Panc1 (cell line): ENCODE measurements around the gene GFPT1. TPM values are rescaled to one million over a fixed set of nuclear protein-coding genes. Genes with fewer than 3 reads are reported as not detected.
"Not testable (repeated sequence)": the region's sequence is repeated elsewhere in the genome, so short reads cannot be mapped to it uniquely, and the experiment has no call there.

ENCODE experiments used
- ATAC-seq: fragments of 200-7000 bp; cut with Tn5 transposase; 2 replicates; pipeline ENCODE4 v1.9.1; 2020; ENCODE audit warnings: mild to moderate bottlenecking, moderate library complexity
- BruUV-seq: library from RNA; stranded (reverse); fragments of 400-500 nt; replicated peaks from 2 replicates; lab custom pipeline; 2021; lab: Mats Ljungman, UMichigan
- CTCF ChIA-PET: fragments of 300-600 bp; sonication (Branson Sonifier 250); formaldehyde crosslinking; loops from one replicate; lab custom pipeline; 2022; ENCODE audit warnings: antibody characterized with exemption; lab: Charles Lee
- POLR2A ChIA-PET: fragments of 300-600 bp; sonication (Branson Sonifier 250); formaldehyde crosslinking; loops from one replicate; lab custom pipeline; 2022; ENCODE audit warnings: antibody characterized with exemption; lab: Charles Lee
- DNase-seq: peaks from one replicate; pipeline ENCODE4 v3.0.0-alpha.2; 2010; ENCODE audit warnings: low read depth, low spot score
- H3K27ac ChIP-seq: 2 replicates; pipeline ENCODE4 v1.5.1; 2011; ENCODE audit warnings: mild to moderate bottlenecking, low read length, inconsistent platforms
- H3K27me3 ChIP-seq: fragments of 200-500 bp; sonication (Bioruptor generic); 2 replicates; pipeline ENCODE4 v1.6.0; 2014; ENCODE audit warnings: low read length, inconsistent platforms; ENCODE audit not compliant: control insufficient read depth, insufficient read depth
- H3K36me3 ChIP-seq: fragments of 200-500 bp; sonication (Bioruptor generic); 2 replicates; pipeline ENCODE4 v1.5.1; 2014; ENCODE audit warnings: inconsistent platforms, mild to moderate bottlenecking, low read length, moderate library complexity; ENCODE audit not compliant: control insufficient read depth, insufficient read depth
- H3K4me1 ChIP-seq: 2 replicates; pipeline ENCODE4 v1.5.1; 2011; ENCODE audit warnings: inconsistent platforms, mild to moderate bottlenecking, low read length, moderate library complexity; ENCODE audit not compliant: control insufficient read depth, insufficient read depth
- H3K4me3 ChIP-seq, 2 experiments: 2 replicates each; pipeline ENCODE4 v1.5.1; 2011 to 2012; ENCODE audit warnings: low read depth in 2 of 2, low read length in 2 of 2, mild to moderate bottlenecking in 2 of 2, inconsistent platforms in 1 of 2, moderate library complexity in 1 of 2
- H3K9me3 ChIP-seq: fragments of 200-500 bp; sonication (Bioruptor generic); 2 replicates; pipeline ENCODE4 v1.5.1; 2014; ENCODE audit warnings: low read depth, mild to moderate bottlenecking, inconsistent platforms, low read length, moderate library complexity; ENCODE audit not compliant: control insufficient read depth, insufficient read depth
- POLR2AphosphoS5 ChIP-seq: IDR thresholded peaks from 2 replicates; pipeline ENCODE4 v1.6.1; 2012; ENCODE audit warnings: mild to moderate bottlenecking, low read depth, low read length, moderate library complexity
- SIN3A ChIP-seq: IDR thresholded peaks from 2 replicates; pipeline ENCODE4 v1.6.1; 2012; ENCODE audit warnings: low read depth, mild to moderate bottlenecking, low read length, moderate library complexity, borderline replicate concordance; ENCODE audit not compliant: insufficient read depth
- TCF7L2 ChIP-seq: IDR thresholded peaks from 2 replicates; pipeline ENCODE4 v1.6.1; 2011; ENCODE audit warnings: mild to moderate bottlenecking, low read depth, low read length, inconsistent platforms
- in situ Hi-C: cut with HindIII; loops from 2 replicates; pipeline ENCODE4 v1.10.0; 2016; ENCODE audit warnings: low sequenced_read_pairs, low pct_unique_long_range_greater_than_20kb
- intact Hi-C: fragments of 100-400 bp; cut with micrococcal nuclease; formaldehyde crosslinking; loops from one replicate; pipeline ENCODE4 v1.10.0; 2022; ENCODE audit not compliant: unreplicated experiment
- total RNA-seq: library from RNA; stranded (reverse); gene quantifications from one replicate; pipeline ENCODE4 v1.2.1, GENCODE V29; 2021; ENCODE audit not compliant: unreplicated experiment
- TF ChIP-seq, protein P1 (sequence below), 2 experiments: IDR thresholded peaks; 2 replicates each; pipeline ENCODE4 v1.6.1; 2011 to 2012; ENCODE audit warnings: low read depth in 2 of 2, control low read depth in 1 of 2, low read length in 1 of 2, mild to moderate bottlenecking in 1 of 2, moderate library complexity in 1 of 2; ENCODE audit not compliant: insufficient read depth in 1 of 2
- TF ChIP-seq, protein P2 (sequence below): fragments of 450-650 bp; IDR thresholded peaks from 2 replicates; pipeline ENCODE4 v1.5.1; 2017; ENCODE audit warnings: mild to moderate bottlenecking

The GFPT1 gene
- total RNA-seq, 1 experiment from 2014 or later = 53.0 TPM

DNA sequence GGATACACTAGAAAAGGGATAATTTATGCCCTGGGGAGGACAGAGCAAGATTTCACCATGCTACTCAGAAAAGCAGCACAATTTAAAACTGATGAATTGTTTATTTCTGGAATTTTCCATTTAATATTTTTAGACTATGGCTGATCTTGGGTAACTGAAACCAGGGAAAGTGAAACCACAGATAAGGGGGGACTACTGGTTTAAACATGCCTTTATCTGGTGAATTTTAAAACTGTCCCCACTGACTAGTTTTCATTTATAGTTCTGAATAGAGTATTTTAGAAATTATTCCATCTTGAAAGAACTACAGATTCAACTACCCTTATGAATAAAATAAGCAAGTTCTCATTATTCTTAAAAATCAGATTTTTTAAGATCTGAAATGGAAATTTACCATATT lies 35.2 kb upstream of the GFPT1 start:
- in situ Hi-C loops = no loop called here
- CTCF ChIA-PET = no interaction called here
- DNase-seq = no peak
- Histone ChIP-seq H3K4me3 (no peak overlapping the region), H3K9me3 (no peaks in the 10 kb centered on the region), H3K27ac (no peak overlapping the region), H3K4me1 (no peaks in the 10 kb centered on the region), H3K27me3 (no peaks in the 10 kb centered on the region), H3K36me3 (no peaks in the 10 kb centered on the region)
- ATAC-seq = no peak
- POLR2A ChIA-PET = no interaction called here
- no TSS peak for BruUV-seq
- TF ChIP-seq TCF7L2 (no peak), SIN3A (no peak), POLR2AphosphoS5 (no peak)
- TF ChIP-seq, protein P1, sequence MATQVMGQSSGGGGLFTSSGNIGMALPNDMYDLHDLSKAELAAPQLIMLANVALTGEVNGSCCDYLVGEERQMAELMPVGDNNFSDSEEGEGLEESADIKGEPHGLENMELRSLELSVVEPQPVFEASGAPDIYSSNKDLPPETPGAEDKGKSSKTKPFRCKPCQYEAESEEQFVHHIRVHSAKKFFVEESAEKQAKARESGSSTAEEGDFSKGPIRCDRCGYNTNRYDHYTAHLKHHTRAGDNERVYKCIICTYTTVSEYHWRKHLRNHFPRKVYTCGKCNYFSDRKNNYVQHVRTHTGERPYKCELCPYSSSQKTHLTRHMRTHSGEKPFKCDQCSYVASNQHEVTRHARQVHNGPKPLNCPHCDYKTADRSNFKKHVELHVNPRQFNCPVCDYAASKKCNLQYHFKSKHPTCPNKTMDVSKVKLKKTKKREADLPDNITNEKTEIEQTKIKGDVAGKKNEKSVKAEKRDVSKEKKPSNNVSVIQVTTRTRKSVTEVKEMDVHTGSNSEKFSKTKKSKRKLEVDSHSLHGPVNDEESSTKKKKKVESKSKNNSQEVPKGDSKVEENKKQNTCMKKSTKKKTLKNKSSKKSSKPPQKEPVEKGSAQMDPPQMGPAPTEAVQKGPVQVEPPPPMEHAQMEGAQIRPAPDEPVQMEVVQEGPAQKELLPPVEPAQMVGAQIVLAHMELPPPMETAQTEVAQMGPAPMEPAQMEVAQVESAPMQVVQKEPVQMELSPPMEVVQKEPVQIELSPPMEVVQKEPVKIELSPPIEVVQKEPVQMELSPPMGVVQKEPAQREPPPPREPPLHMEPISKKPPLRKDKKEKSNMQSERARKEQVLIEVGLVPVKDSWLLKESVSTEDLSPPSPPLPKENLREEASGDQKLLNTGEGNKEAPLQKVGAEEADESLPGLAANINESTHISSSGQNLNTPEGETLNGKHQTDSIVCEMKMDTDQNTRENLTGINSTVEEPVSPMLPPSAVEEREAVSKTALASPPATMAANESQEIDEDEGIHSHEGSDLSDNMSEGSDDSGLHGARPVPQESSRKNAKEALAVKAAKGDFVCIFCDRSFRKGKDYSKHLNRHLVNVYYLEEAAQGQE (IDR thresholded peaks at IDR 0.05; ENCODE audit: insufficient read depth in 1 of 2, low read depth in 2 of 2, low read length in 1 of 2) = no peak
- TF ChIP-seq, protein P2, sequence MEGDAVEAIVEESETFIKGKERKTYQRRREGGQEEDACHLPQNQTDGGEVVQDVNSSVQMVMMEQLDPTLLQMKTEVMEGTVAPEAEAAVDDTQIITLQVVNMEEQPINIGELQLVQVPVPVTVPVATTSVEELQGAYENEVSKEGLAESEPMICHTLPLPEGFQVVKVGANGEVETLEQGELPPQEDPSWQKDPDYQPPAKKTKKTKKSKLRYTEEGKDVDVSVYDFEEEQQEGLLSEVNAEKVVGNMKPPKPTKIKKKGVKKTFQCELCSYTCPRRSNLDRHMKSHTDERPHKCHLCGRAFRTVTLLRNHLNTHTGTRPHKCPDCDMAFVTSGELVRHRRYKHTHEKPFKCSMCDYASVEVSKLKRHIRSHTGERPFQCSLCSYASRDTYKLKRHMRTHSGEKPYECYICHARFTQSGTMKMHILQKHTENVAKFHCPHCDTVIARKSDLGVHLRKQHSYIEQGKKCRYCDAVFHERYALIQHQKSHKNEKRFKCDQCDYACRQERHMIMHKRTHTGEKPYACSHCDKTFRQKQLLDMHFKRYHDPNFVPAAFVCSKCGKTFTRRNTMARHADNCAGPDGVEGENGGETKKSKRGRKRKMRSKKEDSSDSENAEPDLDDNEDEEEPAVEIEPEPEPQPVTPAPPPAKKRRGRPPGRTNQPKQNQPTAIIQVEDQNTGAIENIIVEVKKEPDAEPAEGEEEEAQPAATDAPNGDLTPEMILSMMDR = no peak
- intact Hi-C loops = no loop called here

DNA sequence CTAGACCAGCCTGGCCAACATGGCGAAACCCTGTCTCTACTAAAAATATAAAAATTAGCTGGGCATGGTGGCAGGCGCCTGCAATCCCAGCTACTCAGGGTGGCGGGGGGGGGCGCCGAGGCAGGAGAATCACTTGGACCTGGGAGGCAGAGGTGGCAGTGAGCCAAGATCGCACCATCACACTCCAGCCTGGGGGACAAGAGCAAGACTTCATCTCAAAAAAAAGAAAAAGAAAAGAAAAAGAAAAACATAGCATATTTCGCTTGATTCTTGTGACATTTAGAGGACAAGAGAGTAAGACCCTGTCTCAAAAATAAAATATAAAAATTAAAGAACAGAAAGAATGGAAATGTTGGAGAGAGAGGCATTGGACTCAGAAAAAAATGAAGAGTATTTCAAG lies 32.1 kb upstream of the GFPT1 start:
- in situ Hi-C loops, POLR2A ChIA-PET, ATAC-seq, H3K4me1 ChIP-seq, H3K27ac ChIP-seq, H3K4me3 ChIP-seq, H3K36me3 ChIP-seq, DNase-seq, H3K27me3 ChIP-seq, CTCF ChIA-PET, intact Hi-C loops, BruUV-seq, H3K9me3 ChIP-seq: not testable (repeated sequence)

DNA sequence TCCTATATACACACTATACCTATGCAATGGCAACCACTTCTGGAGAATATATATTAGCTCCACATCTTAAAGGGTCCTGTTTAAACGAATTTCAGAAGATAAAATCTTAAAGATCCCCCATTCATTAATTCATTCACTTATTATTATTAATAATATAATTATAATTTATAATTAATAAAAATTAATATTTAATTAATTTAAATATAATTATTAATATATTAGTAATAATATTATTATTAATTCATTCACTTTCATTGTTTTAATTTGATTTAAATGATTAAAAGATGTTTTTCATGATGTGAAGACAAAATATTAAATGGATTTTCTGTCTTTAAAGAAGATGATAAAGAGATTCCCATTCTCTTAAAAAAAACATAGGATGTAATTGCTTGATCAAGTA lies 29.1 kb upstream of the GFPT1 start:
- ATAC-seq (no peak), DNase-seq (no peak)
- no peak overlapping the region for H3K4me3 ChIP-seq
- no peaks in the 10 kb centered on the region for H3K27me3 ChIP-seq
- POLR2A ChIA-PET = no interaction called here
- no peak overlapping the region for H3K27ac ChIP-seq
- no peaks in the 10 kb centered on the region for H3K9me3 ChIP-seq
- H3K4me1 ChIP-seq = no peaks in the 10 kb centered on the region
- intact Hi-C loops (no loop called here), in situ Hi-C loops (no loop called here)
- TF ChIP-seq TCF7L2 (no peak), POLR2AphosphoS5 (no peak), SIN3A (no peak)
- TF ChIP-seq, protein P2 = no peak
- TF ChIP-seq, protein P1 (IDR thresholded peaks at IDR 0.05; ENCODE audit: insufficient read depth in 1 of 2, low read depth in 2 of 2, low read length in 1 of 2) = no peak
- H3K36me3 ChIP-seq = peaks cover 4% of the 10 kb centered on the region; the same call in 1 of the 2 replicates
- BruUV-seq = no TSS peak
- CTCF ChIA-PET = no interaction called here
